Right lobe of liver (tissue), 6 donors: ENCODE measurements around the gene SYNE1. TPM values are rescaled to one million over a fixed set of nuclear protein-coding genes. Genes with fewer than 3 reads are reported as not detected.

Experiments used
- ATAC-seq, 4 donors: fragments of 200-7000 bp; cut with Tn5 transposase; one replicate each; pipeline ENCODE4 v1.9.1; 2020; ENCODE audit warnings: mild to moderate bottlenecking in 4 of 4, moderate library complexity in 4 of 4
- DNase-seq, 3 donors: peaks; one replicate each; pipeline ENCODE4 v3.0.0-alpha.2; 2020
- H3K27ac ChIP-seq, 3 donors: fragments of 200-600 bp; one replicate each; pipeline ENCODE4 v1.8.0; 2022
- H3K27me3 ChIP-seq, 2 donors: fragments of 200-600 bp; one replicate each; pipeline ENCODE4 v1.8.0; 2022
- H3K36me3 ChIP-seq, 4 donors: fragments of 200-600 bp; sonication (generic) in 1 of 4; one replicate each; pipeline versions ENCODE4 v1.5.1 to v1.8.0; 2017 to 2022; ENCODE audit warnings: control low read depth in 1 of 4
- H3K4me1 ChIP-seq, 4 donors: fragments of 200-600 bp; sonication (generic) in 1 of 4; one replicate each; pipeline versions ENCODE4 v1.5.1 to v1.8.0; 2017 to 2022; ENCODE audit warnings: control low read depth in 1 of 4
- H3K4me3 ChIP-seq, 3 donors: fragments of 200-600 bp; one replicate each; pipeline ENCODE4 v1.8.0; 2022
- H3K9me3 ChIP-seq, 4 donors: fragments of 200-600 bp; sonication (generic) in 1 of 4; one replicate each; pipeline versions ENCODE4 v1.5.1 to v1.8.0; 2017 to 2022; ENCODE audit warnings: control low read depth in 1 of 4
- CTCF ChIP-seq, 4 donors: fragments of 200-600 bp in 3 of 4; fragments of 450-650 bp in 1 of 4; IDR thresholded peaks; one replicate each; pipeline versions ENCODE4 v1.5.1 to v1.8.0; 2016 to 2022; ENCODE audit warnings: antibody characterized with exemption in 4 of 4, mild to moderate bottlenecking in 2 of 4
- POLR2A ChIP-seq: fragments of 450-650 bp; IDR thresholded peaks from one replicate; pipeline ENCODE4 v1.6.1; 2017; ENCODE audit warnings: antibody characterized with exemption, mild to moderate bottlenecking
- WGBS: methylation state at CpG from one replicate; pipeline ENCODE4 v1.1.6; 2018; ENCODE audit warnings: low coverage, low lambda C conversion rate; ENCODE audit not compliant: insufficient coverage; ENCODE audit errors: missing lambda C conversion rate; 5-methylcytosine and 5-hydroxymethylcytosine counted together
- intact Hi-C, 2 donors: fragments of 100-400 bp; cut with DNase I; formaldehyde crosslinking; loops; one replicate each; pipeline versions ENCODE4 v1.11.2 to v1.14.1; 2022
- total RNA-seq, 6 experiments: library from RNA; depleted of rRNA in 2 of 6; stranded (reverse); fragments of >200 nt in 2 of 6; fragmentation: NEBNext Ultra II Directional in 3 of 6; extraction: Animal tissue kit (Norgen Biotek cat#: 25700) in 3 of 6; gene quantifications; one replicate each; pipeline versions ENCODE4 v1.1.0 to v1.2.4, GENCODE V29; 2016 to 2023
- donor health status: DM: no; HTN: yes; CAD: no.
- donor health status: DM: no; HTN: no; CAD: no.
- donor health status: DM: no; HTN: no; CAD: no.
- donor health status: DM: no; HTN: yes; CAD: no.
- donor health status: DM: no; HTN: yes; CAD: no.

The SYNE1 gene
- total RNA-seq, 6 experiments from 2014 or later = 22.8 to 43.2 (median 25.0) TPM

- ATAC-seq (no peak), DNase-seq (no peak)
- intact Hi-C loops = no loop called here
- 68% methylated on average over 10 of the region's 11 CpGs for WGBS
- H3K9me3 ChIP-seq = no peaks in the 10 kb centered on the region
- no peaks in the 10 kb centered on the region for H3K27me3 ChIP-seq
- H3K27ac ChIP-seq = no peak overlapping the region
- no peaks in the 10 kb centered on the region for H3K36me3 ChIP-seq
- H3K4me3 ChIP-seq = no peak overlapping the region
- H3K4me1 ChIP-seq = no peaks in the 10 kb centered on the region
- TF ChIP-seq POLR2A = no peak
- no peak for TF ChIP-seq CTCF (IDR thresholded peaks at IDR 0.05)
Observed at GRCh38 chr6:152478377-152479010, 158.7 kb downstream of the SYNE1 start.

- DNase-seq (no peak), ATAC-seq (no peak)
- Histone ChIP-seq H3K4me1 (no peaks in the 10 kb centered on the region), H3K27me3 (no peaks in the 10 kb centered on the region), H3K27ac (no peak overlapping the region), H3K4me3 (no peak overlapping the region), H3K36me3 (no peaks in the 10 kb centered on the region), H3K9me3 (no peaks in the 10 kb centered on the region)
- intact Hi-C loops = no loop called here
- WGBS = 29% methylated on average over 1 of the region's 1 CpG
- TF ChIP-seq CTCF (IDR thresholded peaks at IDR 0.05) (no peak), POLR2A (no peak)
Observed at GRCh38 chr6:152474354-152474753, 162.8 kb downstream of the SYNE1 start.

- WGBS = 67% methylated on average over 7 of the region's 7 CpGs
- H3K4me1 ChIP-seq = no peaks in the 10 kb centered on the region
- DNase-seq (no peak), ATAC-seq (no peak)
- no peaks in the 10 kb centered on the region for H3K36me3 ChIP-seq
- intact Hi-C loops = no loop called here
- TF ChIP-seq CTCF (IDR thresholded peaks at IDR 0.05) = no peak
- no peak for TF ChIP-seq POLR2A
- no peaks in the 10 kb centered on the region for H3K9me3 ChIP-seq
- no peak overlapping the region for H3K27ac ChIP-seq
- H3K27me3 ChIP-seq = no peaks in the 10 kb centered on the region
- no peak overlapping the region for H3K4me3 ChIP-seq
Observed at GRCh38 chr6:152472325-152472724, 164.8 kb downstream of the SYNE1 start.

- DNase-seq (no peak), ATAC-seq (no peak)
- Histone ChIP-seq H3K36me3 (no peaks in the 10 kb centered on the region), H3K9me3 (no peaks in the 10 kb centered on the region), H3K27ac (no peak overlapping the region), H3K4me1 (no peaks in the 10 kb centered on the region), H3K4me3 (no peak overlapping the region), H3K27me3 (no peaks in the 10 kb centered on the region)
- 52% methylated on average over 11 of the region's 11 CpGs for WGBS
- TF ChIP-seq POLR2A (no peak), CTCF (IDR thresholded peaks at IDR 0.05) (no peak)
- intact Hi-C loops = no loop called here
Observed at GRCh38 chr6:152471456-152472265, 165.5 kb downstream of the SYNE1 start.
